DMS53 treated with DMSO at 0.1 percent for 48 hours (cell line): ENCODE data around the gene ITPRID1.

Experiments
- DNase-seq: peaks from one replicate; lab custom pipeline; 2025; ENCODE audit not compliant: unreplicated experiment; lab: John Stamatoyannopoulos, UW

The ITPRID1 gene

DNA sequence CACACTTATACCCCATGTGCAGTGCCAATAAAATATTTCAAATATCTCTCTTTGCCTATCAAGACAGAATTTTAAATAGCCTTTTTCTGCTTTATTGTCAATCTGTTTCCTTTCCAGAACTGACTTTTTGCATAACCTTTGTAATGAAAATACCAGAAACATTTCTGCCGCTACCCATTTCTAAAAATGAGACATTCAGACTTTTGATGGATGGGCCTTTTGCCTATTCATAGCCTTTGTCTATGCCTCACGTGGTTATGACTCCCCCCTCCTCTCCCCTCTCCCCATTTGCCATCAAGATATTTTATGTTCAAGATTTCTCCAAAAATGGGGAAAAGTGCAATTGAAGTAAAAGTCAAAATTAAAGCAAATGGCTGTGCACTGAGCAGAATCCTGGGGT, 179.0 kb downstream of the ITPRID1 start:
- DNase-seq: no peak

DNA sequence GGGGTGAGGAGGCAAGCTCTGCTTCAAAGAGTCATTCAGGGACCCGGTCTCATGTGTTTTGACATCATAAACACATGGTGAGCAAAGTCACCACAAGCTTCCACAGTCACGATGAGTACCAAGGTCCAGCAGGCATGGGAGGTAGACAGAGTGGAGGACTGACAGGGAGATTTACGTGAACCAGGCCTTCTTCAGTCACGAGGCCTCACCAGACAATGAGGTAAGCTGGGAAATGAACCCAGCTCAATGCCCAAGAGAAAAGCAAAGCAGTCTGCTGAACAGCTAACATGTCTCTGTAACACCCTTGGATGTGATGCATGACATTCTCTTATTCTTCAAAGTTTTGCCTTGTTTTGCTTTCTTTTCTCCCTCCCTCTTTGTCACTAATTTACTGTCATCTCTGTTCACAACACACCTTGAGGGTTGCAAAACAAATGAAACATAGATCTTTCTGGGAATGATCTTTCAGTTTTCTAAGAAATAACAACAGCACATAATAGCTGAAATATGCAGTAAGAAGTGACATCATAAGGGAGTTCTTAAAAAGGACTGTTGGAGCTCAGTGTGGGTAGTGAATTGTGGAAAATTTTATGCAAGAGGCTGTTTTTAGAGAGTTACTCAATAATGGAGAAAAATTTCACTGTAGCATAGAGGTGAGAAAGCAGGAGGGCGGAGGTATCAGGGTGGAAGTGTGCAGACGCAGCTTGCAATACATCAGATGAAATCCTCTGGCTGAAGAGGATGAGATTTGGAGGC, 182.1 kb downstream of the ITPRID1 start:
- DNase-seq: no peak

DNA sequence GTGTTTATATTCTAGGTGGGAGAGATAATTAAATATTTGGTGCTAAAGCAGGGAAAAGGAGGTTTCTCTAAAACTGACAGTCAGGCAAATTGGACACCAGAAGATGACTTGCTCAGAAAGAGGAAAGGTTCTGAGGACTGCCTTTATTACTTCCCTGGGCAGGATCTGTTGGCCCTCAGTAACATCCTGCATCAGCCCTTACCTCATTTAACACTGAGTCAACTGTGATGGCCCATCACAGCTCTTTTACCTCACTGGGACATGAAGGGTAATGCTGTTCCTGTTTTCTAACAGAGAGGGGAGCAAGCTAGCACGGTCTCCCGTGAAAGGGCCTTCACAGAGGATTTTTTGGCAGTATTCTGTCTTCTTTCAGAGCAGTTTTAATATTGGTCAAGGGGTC, 185.2 kb downstream of the ITPRID1 start:
- no peak for DNase-seq

DNA sequence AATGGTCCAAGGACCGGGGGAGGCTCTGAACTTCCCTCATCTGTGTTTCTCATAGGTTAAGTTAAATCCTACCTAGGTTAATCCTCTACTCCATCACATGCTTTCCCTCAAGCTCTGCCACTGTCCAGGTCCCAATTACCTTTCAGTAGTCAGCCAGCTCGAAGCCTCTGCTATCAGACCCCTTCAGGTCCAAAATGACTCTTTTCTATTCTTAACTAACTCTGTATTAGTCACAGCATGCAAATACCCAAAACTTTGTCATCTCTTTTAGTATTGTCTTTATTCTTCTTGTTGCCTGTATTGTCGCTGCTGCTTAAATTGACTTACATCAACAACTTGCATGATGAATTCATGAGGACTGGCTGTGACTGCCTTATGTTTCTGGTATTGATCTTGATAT, 188.5 kb downstream of the ITPRID1 start:
- no peak for DNase-seq

DNA sequence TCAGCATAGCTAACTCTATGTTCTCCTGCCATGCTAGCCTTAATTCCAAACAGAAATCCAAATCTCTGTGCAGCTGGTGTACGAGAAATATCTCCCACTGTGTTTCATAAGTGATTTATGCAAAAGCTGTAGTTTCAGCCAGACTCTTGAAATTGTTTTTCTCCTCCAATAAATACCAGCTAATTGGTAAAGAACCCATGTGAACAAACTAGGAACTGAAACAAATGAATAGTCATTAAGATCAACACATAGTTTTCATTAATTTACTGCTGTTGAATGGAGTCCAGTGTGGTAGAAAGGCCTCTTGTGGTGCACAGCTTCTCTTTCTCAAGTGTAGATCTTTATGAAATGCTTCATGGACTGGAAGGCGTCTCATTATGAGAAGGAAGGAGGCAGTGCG, 191.5 kb downstream of the ITPRID1 start:
- DNase-seq: no peak

DNA sequence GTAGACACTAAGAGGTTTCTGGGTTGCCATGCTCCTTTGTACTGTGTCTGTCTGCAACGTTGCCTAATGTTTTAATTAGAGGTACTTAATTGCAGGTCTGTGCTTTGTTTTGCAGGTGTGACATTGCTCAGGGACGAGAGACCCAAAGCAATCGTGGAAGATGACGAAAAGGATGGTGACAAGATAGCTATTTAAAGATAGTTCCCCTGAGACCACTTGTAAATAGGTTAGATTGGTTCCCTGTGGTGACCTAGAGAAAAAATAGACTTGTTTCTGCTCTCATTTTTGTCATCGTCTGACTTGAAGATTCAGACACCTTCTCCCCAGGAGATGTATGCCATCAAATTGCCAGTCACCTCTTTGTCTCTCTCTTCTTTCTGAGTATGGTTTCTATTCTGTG, 193.2 kb downstream of the ITPRID1 start:
- no peak for DNase-seq
